ENCODE data around the gene CERS1.

The CERS1 gene

GRCh38 chr19:18839465-18840287, 56.3 kb downstream of the CERS1 start:
- DNase-seq (ENCODE audit: low read depth), result no peak

GRCh38 chr19:18834644-18834984, 61.3 kb downstream of the CERS1 start:
- DNase-seq (ENCODE audit: low read depth), result no peak

GRCh38 chr19:18833849-18834643, 61.9 kb downstream of the CERS1 start:
- DNase-seq (ENCODE audit: low read depth), result no peak

GRCh38 chr19:18833141-18833476, 62.8 kb downstream of the CERS1 start:
- DNase-seq (ENCODE audit: low read depth), result no peak

- DNase-seq (ENCODE audit: low read depth), result no peak
Observed at GRCh38 chr19:18832306-18833140, 63.4 kb downstream of the CERS1 start.

- peak; percentile 95 for DNase-seq (ENCODE audit: low read depth)
Observed at GRCh38 chr19:18831524-18832305, 64.2 kb downstream of the CERS1 start, which contains the start of gene UPF1. TSS of gene UPF1 (plus strand) at chr19:18831959. CDS start at chr19:18832210, 251 bp downstream.

GRCh38 chr19:18830488-18830887, 65.5 kb downstream of the CERS1 start:
- no peak for DNase-seq (ENCODE audit: low read depth)

- DNase-seq (ENCODE audit: low read depth), result no peak
Observed at GRCh38 chr19:18828786-18829185, 67.2 kb downstream of the CERS1 start.

Measured in activated T-cell treated with anti-CD3 and anti-CD28 coated beads for 24 hours (primary cell).